B cell (primary cell): ENCODE data around the gene BDH2. TPM values are rescaled to one million over a fixed set of nuclear protein-coding genes. Genes with fewer than 3 reads are reported as not detected.

ENCODE experiments used
- ATAC-seq: fragments of 200-7000 bp; cut with Tn5 transposase; one replicate; pipeline ENCODE4 v1.10.0; 2021; ENCODE audit warnings: low read depth, mild to moderate bottlenecking, moderate number of reproducible peaks, moderate library complexity
- CTCF ChIA-PET: fragments of 350-600 bp; sonication (Branson Sonifier 250); formaldehyde crosslinking; loops from one replicate; lab custom pipeline; 2021; ENCODE audit warnings: antibody characterized with exemption, inconsistent platforms; lab: Charles Lee
- POLR2A ChIA-PET: fragments of 350-600 bp; sonication (Branson Sonifier 250); formaldehyde crosslinking; loops from one replicate; lab custom pipeline; 2021; ENCODE audit warnings: antibody characterized with exemption; lab: Charles Lee
- DNase-seq: peaks from one replicate; pipeline ENCODE4 v3.0.0; 2013
- H2AFZ ChIP-seq: 2 replicates; pipeline ENCODE4 v1.6.1; 2012; ENCODE audit warnings: mild to moderate bottlenecking, low read depth, low read length; ENCODE audit not compliant: insufficient read depth, poor library complexity, severe bottlenecking
- H3K27ac ChIP-seq, 2 donors: 1 replicate in 1 of 2; 2 replicates in 1 of 2; pipeline ENCODE4 v1.5.1; 2012 to 2013; ENCODE audit warnings: low read length in 2 of 2, mild to moderate bottlenecking in 2 of 2, moderate library complexity in 1 of 2
- H3K27me3 ChIP-seq, 4 experiments: fragments of 200-600 bp in 1 of 4; sonication (generic) in 1 of 4; replicated peaks in 1 of 4; 1 replicate in 2 of 4; 2 replicates in 2 of 4; pipeline versions ENCODE4 v1.6.1 to v1.7.0; 2013 to 2016; ENCODE audit warnings: low read length in 3 of 4, mild to moderate bottlenecking in 2 of 4, mixed read lengths in 1 of 4, moderate library complexity in 1 of 4; ENCODE audit not compliant: insufficient read depth in 4 of 4, control insufficient read depth in 3 of 4; ENCODE audit errors: control extremely low read depth in 1 of 4
- H3K36me3 ChIP-seq, 2 experiments: replicated peaks in 1 of 2; 1 replicate in 1 of 2; 2 replicates in 1 of 2; pipeline versions ENCODE4 v1.6.1 to v1.7.1; 2013; ENCODE audit warnings: low read length in 1 of 2; ENCODE audit not compliant: insufficient read depth in 2 of 2, control insufficient read depth in 1 of 2; ENCODE audit errors: control extremely low read depth in 1 of 2, extremely low read depth in 1 of 2
- H3K4me1 ChIP-seq, 2 donors: fragments of 200-600 bp in 1 of 2; sonication (generic) in 1 of 2; 1 replicate in 1 of 2; 2 replicates in 1 of 2; pipeline versions ENCODE4 v1.5.1 to v1.6.1; 2013 to 2017; ENCODE audit warnings: low read length in 2 of 2; ENCODE audit not compliant: control insufficient read depth in 2 of 2, insufficient read depth in 2 of 2
- H3K4me2 ChIP-seq: replicated peaks from 2 replicates; pipeline ENCODE3; 2012; ENCODE audit warnings: mild to moderate bottlenecking, low read depth, low read length; ENCODE audit not compliant: poor library complexity, severe bottlenecking
- H3K4me3 ChIP-seq, 5 experiments: fragments of 200-600 bp in 1 of 5; sonication (generic) in 1 of 5; 1 replicate in 3 of 5; 2 replicates in 2 of 5; pipeline versions ENCODE4 v1.5.1 to v1.7.0; 2011 to 2016; ENCODE audit warnings: low read length in 4 of 5, mild to moderate bottlenecking in 4 of 5, low read depth in 2 of 5, control low read depth in 1 of 5, moderate library complexity in 1 of 5; ENCODE audit not compliant: insufficient read depth in 1 of 5; ENCODE audit errors: control extremely low read depth in 1 of 5, extremely low read depth in 1 of 5
- H3K79me2 ChIP-seq: fragments of 200-600 bp; sonication (generic); one replicate; pipeline ENCODE4 v1.6.0; 2016; ENCODE audit warnings: low read length; ENCODE audit not compliant: control insufficient read depth, insufficient read depth
- H3K9ac ChIP-seq: fragments of 200-600 bp; sonication (generic); 2 replicates; pipeline ENCODE4 v1.6.1; 2017; ENCODE audit warnings: mild to moderate bottlenecking, low read length, moderate library complexity
- H3K9me3 ChIP-seq, 3 donors: one replicate each; pipeline versions ENCODE4 v1.6.1 to v1.7.1; 2013; ENCODE audit warnings: low read length in 2 of 3; ENCODE audit not compliant: control insufficient read depth in 2 of 3, insufficient read depth in 1 of 3; ENCODE audit errors: control extremely low read depth in 1 of 3
- H4K20me1 ChIP-seq: 2 replicates; pipeline ENCODE4 v1.6.0; 2012; ENCODE audit warnings: mild to moderate bottlenecking, low read length; ENCODE audit not compliant: insufficient read depth, control insufficient read depth, poor library complexity, severe bottlenecking
- H3K27ac Mint-ChIP-seq: one replicate; pipeline ENCODE4 v1.8.0; 2021; ENCODE audit warnings: mixed read lengths
- H3K27me3 Mint-ChIP-seq: one replicate; pipeline ENCODE4 v1.8.0; 2021; ENCODE audit warnings: mixed read lengths
- H3K4me1 Mint-ChIP-seq: one replicate; pipeline ENCODE4 v1.8.0; 2021; ENCODE audit warnings: mixed read lengths
- H3K4me3 Mint-ChIP-seq: one replicate; pipeline ENCODE4 v1.8.0; 2021; ENCODE audit warnings: mixed read lengths
- H3K9me3 Mint-ChIP-seq: one replicate; pipeline ENCODE4 v1.8.0; 2022; ENCODE audit warnings: mixed read lengths; ENCODE audit not compliant: insufficient read depth
- EZH2 ChIP-seq: IDR thresholded peaks from 2 replicates; pipeline ENCODE4 v1.6.1; 2012; ENCODE audit warnings: borderline replicate concordance, low read depth, mild to moderate bottlenecking, moderate library complexity, low read length; ENCODE audit not compliant: insufficient read depth, poor library complexity, severe bottlenecking
- WGBS: methylation state at CpG from one replicate; pipeline ENCODE4 v1.1.5; 2013; ENCODE audit warnings: missing lambda C conversion rate; ENCODE audit not compliant: insufficient coverage; 5-methylcytosine and 5-hydroxymethylcytosine counted together
- intact Hi-C: fragments of 100-400 bp; cut with micrococcal nuclease; formaldehyde crosslinking; loops from one replicate; pipeline ENCODE4 v1.10.0; 2022
- polyA plus RNA-seq: library from polyadenylated mRNA; depleted of rRNA; stranded (reverse); fragments of >200 nt; gene quantifications from 2 replicates; pipeline ENCODE4 v1.2.3, GENCODE V29; 2012
- total RNA-seq, 2 donors: library from RNA; stranded (reverse); fragments of 120-200 nt in 1 of 2; gene quantifications; 1 replicate in 1 of 2; 2 replicates in 1 of 2; pipeline versions ENCODE4 v1.2.3 to v1.2.4, GENCODE V29; 2013 to 2022
- TF ChIP-seq, protein P1 (sequence below): fragments of 200-600 bp; IDR thresholded peaks from one replicate; pipeline ENCODE4 v1.8.0; 2022; ENCODE audit warnings: antibody characterized with exemption, mild to moderate bottlenecking

Gene BDH2
- total and polyA plus RNA-seq, 2 donors (not counting 1 experiment from before 2014, with no cell fraction given), result 8.8 to 9.1 TPM

DNA sequence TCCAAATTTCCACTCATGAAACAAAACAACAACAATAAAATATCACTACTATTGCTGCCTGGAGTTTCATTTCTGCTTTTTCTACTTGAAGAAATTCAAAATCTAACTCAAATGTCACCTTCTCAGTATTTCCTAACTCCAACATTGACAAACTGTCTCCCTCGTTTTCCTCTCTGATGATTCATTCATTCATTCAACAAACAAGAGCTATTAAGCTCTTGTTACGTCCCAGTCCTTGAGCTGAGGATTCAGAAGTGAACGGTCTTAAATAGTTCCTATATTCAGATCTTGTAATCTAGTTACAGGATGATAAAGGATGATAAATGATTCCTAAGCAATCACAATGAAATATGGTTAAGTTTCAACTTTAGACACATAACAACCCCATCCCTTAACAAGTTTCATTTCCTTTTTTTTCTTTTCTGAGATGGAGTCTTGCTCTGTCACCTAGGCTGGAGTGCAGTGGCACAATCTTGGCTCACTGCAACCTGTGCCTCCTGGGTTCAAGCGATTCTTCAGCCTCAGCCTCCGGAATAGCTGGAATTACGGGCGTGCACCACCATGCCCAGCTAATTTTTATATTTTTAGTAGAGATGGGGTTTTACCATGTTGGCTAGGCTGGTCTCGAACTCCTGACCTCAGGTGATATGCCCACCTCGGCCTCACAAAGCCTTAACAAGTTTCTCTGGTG is 24.7 kb downstream of the BDH2 start:
- no peaks in the 10 kb centered on the region for H3K36me3 ChIP-seq
- H3K27ac ChIP-seq, result peak overlapping the region; percentile 18 to 92
- DNase-seq (peak; percentile 62), ATAC-seq (peak; percentile 39)
- H3K9me3 Mint-ChIP-seq, result no peaks in the 10 kb centered on the region
- peak overlapping the region; percentile 85 for H3K9ac ChIP-seq
- no peaks in the 10 kb centered on the region for H4K20me1 ChIP-seq
- ChIA-PET CTCF (interaction anchor here (0.7 to 7.9 kb wide), 6 partner anchors 9 to 314 kb away, joined by 3 to 97 read pairs (median 6); partner anchors contain the start of genes BDH2 and MANBA), POLR2A (interaction anchor here (0.9 to 2.2 kb wide), 3 partner anchors 55 to 247 kb away, joined by 3 to 9 read pairs (median 4); partner anchors contain the start of genes SLC9B1 and UBE2D3)
- H3K27ac Mint-ChIP-seq, result peak overlapping the region; percentile 89
- peak overlapping the region; percentile 92 for H2AFZ ChIP-seq
- peak overlapping the region in 3 of 5 experiments; percentile 80 to 83 (median 81) for H3K4me3 ChIP-seq
- WGBS, result 63% methylated on average over 5 of the region's 9 CpGs
- peak overlapping the region; percentile 82 for H3K4me3 Mint-ChIP-seq
- no peaks in the 10 kb centered on the region for H3K27me3 ChIP-seq
- no peak for TF ChIP-seq EZH2
- TF ChIP-seq, protein P1, sequence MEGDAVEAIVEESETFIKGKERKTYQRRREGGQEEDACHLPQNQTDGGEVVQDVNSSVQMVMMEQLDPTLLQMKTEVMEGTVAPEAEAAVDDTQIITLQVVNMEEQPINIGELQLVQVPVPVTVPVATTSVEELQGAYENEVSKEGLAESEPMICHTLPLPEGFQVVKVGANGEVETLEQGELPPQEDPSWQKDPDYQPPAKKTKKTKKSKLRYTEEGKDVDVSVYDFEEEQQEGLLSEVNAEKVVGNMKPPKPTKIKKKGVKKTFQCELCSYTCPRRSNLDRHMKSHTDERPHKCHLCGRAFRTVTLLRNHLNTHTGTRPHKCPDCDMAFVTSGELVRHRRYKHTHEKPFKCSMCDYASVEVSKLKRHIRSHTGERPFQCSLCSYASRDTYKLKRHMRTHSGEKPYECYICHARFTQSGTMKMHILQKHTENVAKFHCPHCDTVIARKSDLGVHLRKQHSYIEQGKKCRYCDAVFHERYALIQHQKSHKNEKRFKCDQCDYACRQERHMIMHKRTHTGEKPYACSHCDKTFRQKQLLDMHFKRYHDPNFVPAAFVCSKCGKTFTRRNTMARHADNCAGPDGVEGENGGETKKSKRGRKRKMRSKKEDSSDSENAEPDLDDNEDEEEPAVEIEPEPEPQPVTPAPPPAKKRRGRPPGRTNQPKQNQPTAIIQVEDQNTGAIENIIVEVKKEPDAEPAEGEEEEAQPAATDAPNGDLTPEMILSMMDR, result no peak
- no peaks in the 10 kb centered on the region for H3K27me3 Mint-ChIP-seq
- intact Hi-C loops, result loop anchor here (1.0 to 5.0 kb wide), 6 partner anchors 16 to 573 kb away; partner anchors contain the start of genes BDH2, MANBA, NFKB1 and SLC9B1
- H3K9me3 ChIP-seq, result no peaks in the 10 kb centered on the region
- peaks cover 35% of the 10 kb centered on the region for H3K4me1 Mint-ChIP-seq
- peak overlapping the region; percentile 93 for H3K4me2 ChIP-seq
- H3K4me1 ChIP-seq, result peaks cover 27 to 31% of the 10 kb centered on the region in 2 donors
- peaks cover 42% of the 10 kb centered on the region for H3K79me2 ChIP-seq
